Effector CD8-positive, alpha-beta T cell (primary cell): ENCODE results near the gene CCSER1.
"Not testable (repeated sequence)": the region's sequence is repeated elsewhere in the genome, so short reads cannot be mapped to it uniquely, and the experiment has no call there.

ENCODE experiments used
- DNase-seq: peaks from one replicate; lab custom pipeline; 2025; lab: John Stamatoyannopoulos, UW

The CCSER1 gene

GRCh38 chr4:91167864-91168653, 1040.9 kb downstream of the CCSER1 start:
- not testable (repeated sequence) for DNase-seq

- DNase-seq, result no peak
Observed at GRCh38 chr4:91170768-91171167, 1043.6 kb downstream of the CCSER1 start.

GRCh38 chr4:91171217-91171616, 1044.0 kb downstream of the CCSER1 start:
- no peak for DNase-seq

GRCh38 chr4:91185061-91185460, 1057.9 kb downstream of the CCSER1 start:
- DNase-seq, result not testable (repeated sequence)

GRCh38 chr4:91198951-91199350, 1071.8 kb downstream of the CCSER1 start:
- DNase-seq, result no peak

- no peak for DNase-seq
Observed at GRCh38 chr4:91207535-91207934, 1080.3 kb downstream of the CCSER1 start.

GRCh38 chr4:91212211-91212610, 1085.0 kb downstream of the CCSER1 start:
- no peak for DNase-seq

GRCh38 chr4:91217831-91218403, 1090.7 kb downstream of the CCSER1 start:
- DNase-seq, result not testable (repeated sequence)

GRCh38 chr4:91220315-91220714, 1093.1 kb downstream of the CCSER1 start:
- no peak for DNase-seq

- no peak for DNase-seq
Observed at GRCh38 chr4:91222014-91222413, 1094.8 kb downstream of the CCSER1 start.

GRCh38 chr4:91226867-91227266, 1099.7 kb downstream of the CCSER1 start:
- DNase-seq, result no peak

GRCh38 chr4:91228659-91229058, 1101.5 kb downstream of the CCSER1 start:
- DNase-seq, result no peak

GRCh38 chr4:91233164-91233563, 1106.0 kb downstream of the CCSER1 start:
- no peak for DNase-seq

- DNase-seq, result no peak
Observed at GRCh38 chr4:91243132-91243531, 1115.9 kb downstream of the CCSER1 start.

- no peak for DNase-seq
Observed at GRCh38 chr4:91256043-91256442, 1128.8 kb downstream of the CCSER1 start.

- DNase-seq, result no peak
Observed at GRCh38 chr4:91256751-91257150, 1129.6 kb downstream of the CCSER1 start.

GRCh38 chr4:91257721-91258120, 1130.5 kb downstream of the CCSER1 start:
- DNase-seq, result no peak

- no peak for DNase-seq
Observed at GRCh38 chr4:91258326-91258725, 1131.1 kb downstream of the CCSER1 start.

GRCh38 chr4:91267543-91267942, 1140.3 kb downstream of the CCSER1 start:
- DNase-seq, result no peak

- not testable (repeated sequence) for DNase-seq
Observed at GRCh38 chr4:91268481-91268880, 1141.3 kb downstream of the CCSER1 start.

- no peak for DNase-seq
Observed at GRCh38 chr4:91268913-91269312, 1141.7 kb downstream of the CCSER1 start.

- DNase-seq, result no peak
Observed at GRCh38 chr4:91279899-91280298, 1152.7 kb downstream of the CCSER1 start.

- DNase-seq, result no peak
Observed at GRCh38 chr4:91280551-91281290, 1153.5 kb downstream of the CCSER1 start.
